HL-60/S4 (cell line): ENCODE results near the gene BBS9.

Experiments used
- in situ Hi-C: fragments of 300-500 bp; cut with MboI; formaldehyde crosslinking; loops from 2 replicates; pipeline ENCODE4 v1.14.3; 2022; ENCODE audit warnings: low sequenced_read_pairs

BBS9 gene

GRCh38 chr7:33118383-33118782 is 11.0 kb upstream of the BBS9 start:
- in situ Hi-C loops = no loop called here

GRCh38 chr7:33127085-33127484 is 2.3 kb upstream of the BBS9 start:
- in situ Hi-C loops = no loop called here

GRCh38 chr7:33128631-33128989 is 754 bp upstream of the BBS9 start:
- in situ Hi-C loops = no loop called here

- in situ Hi-C loops = no loop called here
Measured at GRCh38 chr7:33129806-33130153, 416 bp downstream of the BBS9 start.

- in situ Hi-C loops = no loop called here
Measured at GRCh38 chr7:33130184-33130583, 820 bp downstream of the BBS9 start.

- in situ Hi-C loops = no loop called here
Measured at GRCh38 chr7:33137103-33137502, 7.7 kb downstream of the BBS9 start.

- in situ Hi-C loops = no loop called here
Measured at GRCh38 chr7:33142585-33142984, 13.2 kb downstream of the BBS9 start.

- in situ Hi-C loops = no loop called here
Measured at GRCh38 chr7:33143996-33144718, 14.8 kb downstream of the BBS9 start.

- in situ Hi-C loops = no loop called here
Measured at GRCh38 chr7:33145156-33145555, 15.8 kb downstream of the BBS9 start.

GRCh38 chr7:33152087-33152486 is 22.7 kb downstream of the BBS9 start:
- in situ Hi-C loops = no loop called here

GRCh38 chr7:33155811-33156210 is 26.4 kb downstream of the BBS9 start:
- in situ Hi-C loops = no loop called here

GRCh38 chr7:33156441-33156840 is 27.1 kb downstream of the BBS9 start:
- in situ Hi-C loops = no loop called here

GRCh38 chr7:33157311-33157710 is 27.9 kb downstream of the BBS9 start:
- in situ Hi-C loops = no loop called here

- in situ Hi-C loops = no loop called here
Measured at GRCh38 chr7:33157781-33158180, 28.4 kb downstream of the BBS9 start.

- in situ Hi-C loops = no loop called here
Measured at GRCh38 chr7:33177876-33178275, 48.5 kb downstream of the BBS9 start.

GRCh38 chr7:33179519-33179918 is 50.2 kb downstream of the BBS9 start:
- in situ Hi-C loops = no loop called here

- in situ Hi-C loops = no loop called here
Measured at GRCh38 chr7:33183504-33183903, 54.1 kb downstream of the BBS9 start.

- in situ Hi-C loops = no loop called here
Measured at GRCh38 chr7:33184828-33185227, 55.5 kb downstream of the BBS9 start.

- in situ Hi-C loops = no loop called here
Measured at GRCh38 chr7:33185786-33186185, 56.4 kb downstream of the BBS9 start.

- in situ Hi-C loops = no loop called here
Measured at GRCh38 chr7:33186192-33186591, 56.8 kb downstream of the BBS9 start.

- in situ Hi-C loops = no loop called here
Measured at GRCh38 chr7:33190688-33191304, 61.4 kb downstream of the BBS9 start.

- in situ Hi-C loops = no loop called here
Measured at GRCh38 chr7:33191340-33191739, 62.0 kb downstream of the BBS9 start.

- in situ Hi-C loops = no loop called here
Measured at GRCh38 chr7:33192695-33193291, 63.4 kb downstream of the BBS9 start.
